HG03558 (cell line): ENCODE results near the gene UBE2L6.

Experiments used
- ATAC-seq: cut with Tn5 transposase; IDR thresholded peaks from one replicate; pipeline ENCODE4 v1.9.1; 2021; ENCODE audit warnings: moderate number of reproducible peaks; ENCODE audit not compliant: unreplicated experiment; ENCODE audit errors: extremely low read depth

UBE2L6 gene

GRCh38 chr11:57502376-57502775 is 65.1 kb downstream of the UBE2L6 start:
- ATAC-seq = no peak

GRCh38 chr11:57501953-57502352 is 65.5 kb downstream of the UBE2L6 start:
- ATAC-seq = no peak
